WTC11 (cell line): ENCODE measurements around the gene OPALIN. TPM values are rescaled to one million over a fixed set of nuclear protein-coding genes. Genes with fewer than 3 reads are reported as not detected.

Source experiments
- ATAC-seq: fragments of 200-7000 bp; cut with Tn5 transposase; 2 replicates; pipeline ENCODE4 v1.10.0; 2021; ENCODE audit warnings: mild to moderate bottlenecking, moderate library complexity
- CTCF ChIA-PET: fragments of 300-600 bp; sonication (Branson Sonifier 250); formaldehyde crosslinking; loops from one replicate; lab custom pipeline; 2021; ENCODE audit warnings: antibody characterized with exemption; lab: Charles Lee
- POLR2A ChIA-PET: fragments of 350-600 bp; sonication (Branson Sonifier 250); formaldehyde crosslinking; loops from one replicate; lab custom pipeline; 2021; ENCODE audit warnings: antibody characterized with exemption; lab: Charles Lee
- DNase-seq: peaks from one replicate; pipeline ENCODE4 v3.0.0; 2021; ENCODE audit warnings: low spot score
- H3K27ac Mint-ChIP-seq: 2 replicates; pipeline ENCODE4 v1.8.0; 2021; ENCODE audit warnings: mixed read lengths
- H3K27me3 Mint-ChIP-seq: 2 replicates; pipeline ENCODE4 v1.8.0; 2021; ENCODE audit warnings: low read depth, mild to moderate bottlenecking, moderate library complexity, mixed read lengths
- H3K36me3 Mint-ChIP-seq: 2 replicates; pipeline ENCODE4 v1.8.0; 2021; ENCODE audit warnings: mixed read lengths
- H3K4me1 Mint-ChIP-seq: 2 replicates; pipeline ENCODE4 v1.8.0; 2022; ENCODE audit warnings: mixed read lengths
- H3K4me3 Mint-ChIP-seq: 2 replicates; pipeline ENCODE4 v1.8.0; 2021; ENCODE audit warnings: mild to moderate bottlenecking, moderate library complexity, mixed read lengths
- H3K9me3 Mint-ChIP-seq: 2 replicates; pipeline ENCODE4 v1.8.0; 2021; ENCODE audit warnings: mixed read lengths
- ATF1 ChIP-seq: sonication (generic); formaldehyde crosslinking; IDR thresholded peaks from 2 replicates; pipeline ENCODE4 v1.8.1; 2023; ENCODE audit warnings: mild to moderate bottlenecking, moderate library complexity, missing genetic modification reagents
- E2F5 ChIP-seq: sonication (generic); formaldehyde crosslinking; IDR thresholded peaks from 2 replicates; pipeline ENCODE4 v1.8.1; 2022; ENCODE audit warnings: mild to moderate bottlenecking, moderate library complexity, missing genetic modification reagents
- EMX1 ChIP-seq: fragments of 250-450 bp; sonication (Bioruptor Pico); IDR thresholded peaks from 2 replicates; pipeline ENCODE4 v1.8.0; 2021; ENCODE audit warnings: mild to moderate bottlenecking
- IRF2 ChIP-seq: sonication (generic); formaldehyde crosslinking; IDR thresholded peaks from 2 replicates; pipeline ENCODE4 v1.8.0; 2022; ENCODE audit warnings: low read depth, missing genetic modification reagents, borderline replicate concordance
- JAZF1 ChIP-seq: fragments of 250-450 bp; sonication (Bioruptor Pico); IDR thresholded peaks from 2 replicates; pipeline ENCODE4 v1.9.0; 2021; ENCODE audit warnings: moderate library complexity, mild to moderate bottlenecking, inconsistent platforms
- JUN ChIP-seq: sonication (generic); formaldehyde crosslinking; IDR thresholded peaks from 2 replicates; pipeline ENCODE4 v1.8.0; 2023; ENCODE audit warnings: mild to moderate bottlenecking, missing genetic modification reagents
- MAX ChIP-seq: sonication (generic); formaldehyde crosslinking; IDR thresholded peaks from 2 replicates; pipeline ENCODE4 v1.8.0; 2022; ENCODE audit warnings: mild to moderate bottlenecking, missing genetic modification reagents
- MXD4 ChIP-seq: fragments of 250-450 bp; sonication (Bioruptor Pico); IDR thresholded peaks from 2 replicates; pipeline ENCODE4 v1.8.0; 2021; ENCODE audit warnings: mild to moderate bottlenecking, moderate library complexity, borderline replicate concordance
- NFE2L1 ChIP-seq: sonication (generic); formaldehyde crosslinking; IDR thresholded peaks from 2 replicates; pipeline ENCODE4 v1.8.1; 2023; ENCODE audit warnings: missing genetic modification reagents
- RORB ChIP-seq: fragments of 250-450 bp; sonication (Bioruptor Pico); IDR thresholded peaks from 2 replicates; pipeline ENCODE4 v1.9.0; 2021; ENCODE audit warnings: mild to moderate bottlenecking
- SMAD4 ChIP-seq: sonication (generic); formaldehyde crosslinking; IDR thresholded peaks from 2 replicates; pipeline ENCODE4 v1.8.0; 2022; ENCODE audit warnings: mild to moderate bottlenecking, missing genetic modification reagents
- USF2 ChIP-seq: sonication (generic); formaldehyde crosslinking; IDR thresholded peaks from 2 replicates; pipeline ENCODE4 v1.8.1; 2023; ENCODE audit warnings: mild to moderate bottlenecking, missing genetic modification reagents, moderate library complexity
- ZBTB43 ChIP-seq: sonication (generic); formaldehyde crosslinking; IDR thresholded peaks from 2 replicates; pipeline ENCODE4 v1.8.1; 2023; ENCODE audit warnings: mild to moderate bottlenecking, missing genetic modification reagents
- ZNF138 ChIP-seq: sonication (generic); formaldehyde crosslinking; conservative IDR thresholded peaks from 2 replicates; pipeline ENCODE4 v1.8.1; 2022; ENCODE audit warnings: mild to moderate bottlenecking, moderate library complexity, missing genetic modification reagents
- ZNF219 ChIP-seq: sonication (generic); formaldehyde crosslinking; IDR thresholded peaks from 2 replicates; pipeline ENCODE4 v1.8.0; 2023; ENCODE audit warnings: missing genetic modification reagents, mild to moderate bottlenecking, borderline replicate concordance
- ZNF317 ChIP-seq: sonication (generic); formaldehyde crosslinking; IDR thresholded peaks from 2 replicates; pipeline ENCODE4 v1.8.1; 2023; ENCODE audit warnings: low read depth, mild to moderate bottlenecking, moderate library complexity, missing genetic modification reagents, borderline replicate concordance
- ZNF416 ChIP-seq: fragments of 250-450 bp; sonication (Bioruptor Pico); IDR thresholded peaks from 2 replicates; pipeline ENCODE4 v1.9.0; 2021; ENCODE audit warnings: mild to moderate bottlenecking, inconsistent platforms
- ZNF671 ChIP-seq: fragments of 250-450 bp; sonication (Bioruptor Pico); IDR thresholded peaks from 2 replicates; pipeline ENCODE4 v1.8.0; 2021; ENCODE audit warnings: mild to moderate bottlenecking
- total RNA-seq: library from RNA; stranded (reverse); gene quantifications from 3 replicates; pipeline ENCODE4 v1.2.3, GENCODE V29; 2021
- TF ChIP-seq, protein P1 (sequence below): sonication (generic); formaldehyde crosslinking; IDR thresholded peaks from 2 replicates; pipeline ENCODE4 v1.8.0; 2023; ENCODE audit warnings: mild to moderate bottlenecking, missing genetic modification reagents
- TF ChIP-seq, protein P2 (sequence below): sonication (generic); formaldehyde crosslinking; IDR thresholded peaks from 2 replicates; pipeline ENCODE4 v1.8.1; 2023; ENCODE audit warnings: mild to moderate bottlenecking, missing genetic modification reagents, moderate library complexity
- TF ChIP-seq, protein P3 (sequence below): sonication (generic); formaldehyde crosslinking; IDR thresholded peaks from 2 replicates; pipeline ENCODE4 v1.8.1; 2022; ENCODE audit warnings: mild to moderate bottlenecking, missing genetic modification reagents, moderate library complexity, borderline replicate concordance
- TF ChIP-seq, protein P4 (sequence below): fragments of 250-450 bp; sonication (Bioruptor Pico); conservative IDR thresholded peaks from 2 replicates; pipeline ENCODE4 v1.9.0; 2021; ENCODE audit warnings: mild to moderate bottlenecking

The OPALIN gene
- total RNA-seq, 1 experiment from 2014 or later, result 0.04 TPM

DNA sequence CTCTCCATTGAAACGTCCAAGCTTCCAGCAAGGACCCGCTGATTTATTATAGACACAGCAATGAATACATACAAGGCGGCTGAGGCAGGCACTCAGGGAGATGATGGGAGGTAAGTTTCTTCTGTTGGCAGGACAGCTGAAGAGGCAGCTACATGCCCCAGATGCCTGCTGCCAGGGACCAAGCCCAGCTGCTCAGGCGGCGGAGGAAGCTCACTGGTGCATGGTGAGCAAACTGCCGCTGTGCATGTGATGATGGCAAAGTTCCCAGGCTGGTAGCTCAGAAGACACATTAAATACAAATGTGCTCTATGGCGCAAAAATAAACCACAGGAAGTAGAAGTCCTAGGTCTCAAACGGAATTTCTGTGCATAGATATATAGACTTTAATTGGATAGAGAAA is 52.3 kb downstream of the OPALIN start:
- POLR2A ChIA-PET, result interaction anchor here (0.7 kb wide), 1 partner anchor 95 kb away, joined by 5 read pairs; no protein-coding TSS in a partner anchor
- H3K27me3 Mint-ChIP-seq, result peaks cover 5% of the 10 kb centered on the region; the same call in 1 of the 2 replicates
- DNase-seq (no peak), ATAC-seq (no peak)
- no peak for TF ChIP-seq ZNF317
- TF ChIP-seq ZNF671 (CRISPR knock-in tag), result no peak
- no peak for TF ChIP-seq NFE2L1 (CRISPR knock-in tag)
- TF ChIP-seq ZNF219 (CRISPR knock-in tag), result no peak
- TF ChIP-seq E2F5 (CRISPR knock-in tag), result no peak
- TF ChIP-seq USF2 (CRISPR knock-in tag), result no peak
- no peak for TF ChIP-seq SMAD4 (CRISPR knock-in tag)
- TF ChIP-seq ATF1 (CRISPR knock-in tag), result no peak
- TF ChIP-seq MAX (CRISPR knock-in tag), result no peak
- TF ChIP-seq, protein P1, sequence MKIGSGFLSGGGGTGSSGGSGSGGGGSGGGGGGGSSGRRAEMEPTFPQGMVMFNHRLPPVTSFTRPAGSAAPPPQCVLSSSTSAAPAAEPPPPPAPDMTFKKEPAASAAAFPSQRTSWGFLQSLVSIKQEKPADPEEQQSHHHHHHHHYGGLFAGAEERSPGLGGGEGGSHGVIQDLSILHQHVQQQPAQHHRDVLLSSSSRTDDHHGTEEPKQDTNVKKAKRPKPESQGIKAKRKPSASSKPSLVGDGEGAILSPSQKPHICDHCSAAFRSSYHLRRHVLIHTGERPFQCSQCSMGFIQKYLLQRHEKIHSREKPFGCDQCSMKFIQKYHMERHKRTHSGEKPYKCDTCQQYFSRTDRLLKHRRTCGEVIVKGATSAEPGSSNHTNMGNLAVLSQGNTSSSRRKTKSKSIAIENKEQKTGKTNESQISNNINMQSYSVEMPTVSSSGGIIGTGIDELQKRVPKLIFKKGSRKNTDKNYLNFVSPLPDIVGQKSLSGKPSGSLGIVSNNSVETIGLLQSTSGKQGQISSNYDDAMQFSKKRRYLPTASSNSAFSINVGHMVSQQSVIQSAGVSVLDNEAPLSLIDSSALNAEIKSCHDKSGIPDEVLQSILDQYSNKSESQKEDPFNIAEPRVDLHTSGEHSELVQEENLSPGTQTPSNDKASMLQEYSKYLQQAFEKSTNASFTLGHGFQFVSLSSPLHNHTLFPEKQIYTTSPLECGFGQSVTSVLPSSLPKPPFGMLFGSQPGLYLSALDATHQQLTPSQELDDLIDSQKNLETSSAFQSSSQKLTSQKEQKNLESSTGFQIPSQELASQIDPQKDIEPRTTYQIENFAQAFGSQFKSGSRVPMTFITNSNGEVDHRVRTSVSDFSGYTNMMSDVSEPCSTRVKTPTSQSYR (CRISPR knock-in tag), result no peak
- no peak for TF ChIP-seq ZBTB43 (CRISPR knock-in tag)
- TF ChIP-seq JAZF1, result no peak
- no peak for TF ChIP-seq JUN (CRISPR knock-in tag)
- TF ChIP-seq, protein P2, sequence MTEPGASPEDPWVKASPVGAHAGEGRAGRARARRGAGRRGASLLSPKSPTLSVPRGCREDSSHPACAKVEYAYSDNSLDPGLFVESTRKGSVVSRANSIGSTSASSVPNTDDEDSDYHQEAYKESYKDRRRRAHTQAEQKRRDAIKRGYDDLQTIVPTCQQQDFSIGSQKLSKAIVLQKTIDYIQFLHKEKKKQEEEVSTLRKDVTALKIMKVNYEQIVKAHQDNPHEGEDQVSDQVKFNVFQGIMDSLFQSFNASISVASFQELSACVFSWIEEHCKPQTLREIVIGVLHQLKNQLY, result no peak
- TF ChIP-seq ZNF416 (CRISPR knock-in tag), result no peak
- TF ChIP-seq RORB (CRISPR knock-in tag), result no peak
- CTCF ChIA-PET, result interaction anchor here (0.7 to 8.4 kb wide), 4 partner anchors 28 to 77 kb away, joined by 3 to 62 read pairs (median 4); no protein-coding TSS in a partner anchor
- no peak overlapping the region for H3K27ac Mint-ChIP-seq
- H3K9me3 Mint-ChIP-seq, result peaks cover 3% of the 10 kb centered on the region
- no peak overlapping the region for H3K4me3 Mint-ChIP-seq
- H3K36me3 Mint-ChIP-seq, result no peaks in the 10 kb centered on the region
- peaks cover 52% of the 10 kb centered on the region for H3K4me1 Mint-ChIP-seq

DNA sequence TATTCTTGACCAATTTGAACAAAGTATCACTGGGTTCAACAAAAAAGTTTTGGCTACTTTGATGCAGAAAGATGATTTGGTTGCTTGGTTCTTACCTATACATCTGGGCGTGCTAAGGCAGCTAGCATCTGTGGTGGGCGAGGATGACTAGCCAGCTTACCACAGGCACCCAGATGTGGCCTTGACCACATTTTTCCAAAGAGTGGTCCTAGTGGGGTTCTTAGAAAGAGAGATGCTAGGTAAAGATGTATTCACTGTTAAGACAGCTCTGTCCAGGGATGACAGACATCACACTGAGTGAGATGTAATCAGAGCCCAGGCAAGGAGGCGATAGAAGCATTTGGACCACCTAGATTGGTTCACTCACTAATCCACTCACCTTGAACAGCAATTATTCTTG is 53.8 kb downstream of the OPALIN start:
- peaks cover 46% of the 10 kb centered on the region for H3K4me1 Mint-ChIP-seq
- H3K4me3 Mint-ChIP-seq, result no peak overlapping the region
- TF ChIP-seq ZNF671 (CRISPR knock-in tag), result no peak
- TF ChIP-seq ZNF416 (CRISPR knock-in tag), result no peak
- no peak for TF ChIP-seq ZNF317
- no peak for TF ChIP-seq MXD4 (CRISPR knock-in tag)
- TF ChIP-seq, protein P3, sequence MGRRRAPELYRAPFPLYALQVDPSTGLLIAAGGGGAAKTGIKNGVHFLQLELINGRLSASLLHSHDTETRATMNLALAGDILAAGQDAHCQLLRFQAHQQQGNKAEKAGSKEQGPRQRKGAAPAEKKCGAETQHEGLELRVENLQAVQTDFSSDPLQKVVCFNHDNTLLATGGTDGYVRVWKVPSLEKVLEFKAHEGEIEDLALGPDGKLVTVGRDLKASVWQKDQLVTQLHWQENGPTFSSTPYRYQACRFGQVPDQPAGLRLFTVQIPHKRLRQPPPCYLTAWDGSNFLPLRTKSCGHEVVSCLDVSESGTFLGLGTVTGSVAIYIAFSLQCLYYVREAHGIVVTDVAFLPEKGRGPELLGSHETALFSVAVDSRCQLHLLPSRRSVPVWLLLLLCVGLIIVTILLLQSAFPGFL (CRISPR knock-in tag), result no peak
- TF ChIP-seq, protein P4, sequence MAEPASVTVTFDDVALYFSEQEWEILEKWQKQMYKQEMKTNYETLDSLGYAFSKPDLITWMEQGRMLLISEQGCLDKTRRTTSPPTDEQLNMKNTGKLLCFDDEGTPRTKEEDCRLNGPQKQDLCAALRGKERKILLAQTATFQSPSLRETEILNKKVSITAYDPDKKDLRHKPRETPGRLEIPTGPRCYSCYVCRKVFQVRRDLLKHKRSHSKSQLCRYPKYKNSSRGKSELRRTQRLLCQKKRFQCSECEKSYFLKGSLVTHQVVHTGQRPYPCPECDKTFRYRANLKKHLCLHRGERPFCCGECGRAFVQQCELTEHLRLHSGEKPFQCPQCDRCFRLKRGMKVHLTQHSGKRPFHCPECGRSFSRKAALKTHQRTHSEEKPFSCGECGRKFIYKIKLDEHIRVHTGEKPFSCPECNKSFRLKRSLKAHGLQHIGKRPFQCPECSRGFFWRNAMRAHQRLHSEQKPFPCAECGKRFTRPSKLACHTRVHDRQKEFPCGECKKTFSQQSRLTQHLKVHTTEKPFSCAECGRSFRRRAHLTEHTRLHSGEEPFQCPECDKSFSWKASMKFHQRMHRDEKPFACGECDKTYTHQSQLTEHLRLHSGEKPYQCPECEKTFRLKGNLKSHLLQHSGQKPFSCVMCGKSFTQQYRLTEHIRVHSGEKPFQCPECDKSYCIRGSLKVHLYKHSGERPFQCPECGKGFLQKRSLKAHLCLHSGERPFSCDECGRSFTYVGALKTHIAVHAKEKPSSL (CRISPR knock-in tag), result no peak
- no peak for TF ChIP-seq ZNF138
- no peak for TF ChIP-seq IRF2
- TF ChIP-seq EMX1 (CRISPR knock-in tag), result no peak
- TF ChIP-seq, all 79 proteins: peak for 0
- ATAC-seq (no peak), DNase-seq (no peak)
- Mint-ChIP-seq H3K9me3 (peaks cover 3% of the 10 kb centered on the region), H3K36me3 (no peaks in the 10 kb centered on the region), H3K27me3 (peaks cover 5% of the 10 kb centered on the region; the same call in 1 of the 2 replicates), H3K27ac (no peak overlapping the region)
- ChIA-PET POLR2A (no interaction called here), CTCF (interaction anchor here (0.9 to 8.4 kb wide), 3 partner anchors 14 to 75 kb away, joined by 3 to 62 read pairs (median 5); no protein-coding TSS in a partner anchor)
